Measurements from ENCODE around the gene LGI1. TPM values are rescaled to one million over a fixed set of nuclear protein-coding genes. Genes with fewer than 3 reads are reported as not detected.

Gene LGI1
- total RNA-seq, 1 donor: 0.21 TPM

- Histone ChIP-seq H3K27me3 (ENCODE audit: insufficient read depth, low read length) (peaks cover 2% of the 10 kb centered on the region), H3K9me3 (ENCODE audit: low read depth, low read length) (no peaks in the 10 kb centered on the region), H3K4me3 (ENCODE audit: low read length) (no peak overlapping the region), H3K4me1 (ENCODE audit: insufficient read depth, low read length) (no peaks in the 10 kb centered on the region)
Measured at GRCh38 chr10:93767724-93768399, 10.1 kb downstream of the LGI1 start.

DNA sequence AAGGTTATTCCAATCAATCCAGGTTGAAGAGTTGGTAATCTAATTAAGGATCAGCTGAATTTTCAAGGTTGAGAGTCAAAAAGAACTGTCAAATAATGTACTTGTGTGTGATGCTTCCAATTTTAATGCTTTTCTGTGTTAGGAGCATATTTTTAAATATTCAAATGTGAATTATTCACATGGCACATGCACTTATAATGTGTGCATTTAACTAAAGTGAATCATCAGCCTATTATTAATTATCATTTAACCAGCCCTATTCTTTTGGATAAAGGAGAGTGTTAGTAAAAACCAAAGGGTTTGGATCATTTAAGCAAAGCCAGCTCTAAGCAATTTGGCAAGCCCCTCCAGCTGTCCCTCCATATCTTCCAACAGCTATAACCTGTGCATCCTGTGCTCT lies 11.2 kb downstream of the LGI1 start:
- Histone ChIP-seq H3K4me1 (ENCODE audit: insufficient read depth, low read length) (no peaks in the 10 kb centered on the region), H3K4me3 (ENCODE audit: low read length) (no peak overlapping the region), H3K9me3 (ENCODE audit: low read depth, low read length) (no peaks in the 10 kb centered on the region), H3K27me3 (ENCODE audit: insufficient read depth, low read length) (peaks cover 4% of the 10 kb centered on the region)

- no peaks in the 10 kb centered on the region for H3K9me3 ChIP-seq (ENCODE audit: low read depth, low read length)
- H3K4me1 ChIP-seq (ENCODE audit: insufficient read depth, low read length): no peaks in the 10 kb centered on the region
- peaks cover 7% of the 10 kb centered on the region for H3K27me3 ChIP-seq (ENCODE audit: insufficient read depth, low read length)
- H3K4me3 ChIP-seq (ENCODE audit: low read length): no peak overlapping the region
Measured at GRCh38 chr10:93771354-93771753, 13.6 kb downstream of the LGI1 start.

GRCh38 chr10:93773120-93773519 lies 15.4 kb downstream of the LGI1 start:
- Histone ChIP-seq H3K4me1 (ENCODE audit: insufficient read depth, low read length) (no peaks in the 10 kb centered on the region), H3K9me3 (ENCODE audit: low read depth, low read length) (no peaks in the 10 kb centered on the region), H3K4me3 (ENCODE audit: low read length) (no peak overlapping the region), H3K27me3 (ENCODE audit: insufficient read depth, low read length) (peaks cover 10% of the 10 kb centered on the region)

GRCh38 chr10:93773705-93774104 lies 16.0 kb downstream of the LGI1 start:
- Histone ChIP-seq H3K9me3 (ENCODE audit: low read depth, low read length) (no peaks in the 10 kb centered on the region), H3K4me1 (ENCODE audit: insufficient read depth, low read length) (no peaks in the 10 kb centered on the region), H3K4me3 (ENCODE audit: low read length) (no peak overlapping the region), H3K27me3 (ENCODE audit: insufficient read depth, low read length) (peaks cover 10% of the 10 kb centered on the region)

GRCh38 chr10:93775356-93775755 lies 17.6 kb downstream of the LGI1 start:
- Histone ChIP-seq H3K4me1 (ENCODE audit: insufficient read depth, low read length) (no peaks in the 10 kb centered on the region), H3K27me3 (ENCODE audit: insufficient read depth, low read length) (peaks cover 10% of the 10 kb centered on the region), H3K9me3 (ENCODE audit: low read depth, low read length) (no peaks in the 10 kb centered on the region), H3K4me3 (ENCODE audit: low read length) (no peak overlapping the region)

DNA sequence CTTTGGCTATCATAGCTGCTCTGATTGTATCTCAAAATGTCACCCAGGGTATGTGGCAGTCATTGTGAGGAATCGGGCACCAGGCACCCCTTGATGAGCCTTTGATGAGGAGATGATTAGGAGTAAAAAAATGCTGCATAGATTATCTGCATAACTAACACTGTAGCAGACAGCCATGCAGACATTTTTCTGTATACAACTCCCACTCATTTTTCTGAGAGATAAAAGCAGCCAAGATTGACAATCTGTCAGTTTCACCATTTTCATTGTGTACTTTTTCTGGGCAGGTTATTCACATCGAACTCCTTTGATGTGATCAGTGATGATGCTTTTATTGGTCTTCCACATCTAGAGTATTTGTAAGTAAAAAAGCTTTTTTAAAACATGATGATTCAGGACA lies 19.4 kb downstream of the LGI1 start:
- Histone ChIP-seq H3K4me1 (ENCODE audit: insufficient read depth, low read length) (no peaks in the 10 kb centered on the region), H3K4me3 (ENCODE audit: low read length) (no peak overlapping the region), H3K27me3 (ENCODE audit: insufficient read depth, low read length) (peaks cover 10% of the 10 kb centered on the region), H3K9me3 (ENCODE audit: low read depth, low read length) (no peaks in the 10 kb centered on the region)

DNA sequence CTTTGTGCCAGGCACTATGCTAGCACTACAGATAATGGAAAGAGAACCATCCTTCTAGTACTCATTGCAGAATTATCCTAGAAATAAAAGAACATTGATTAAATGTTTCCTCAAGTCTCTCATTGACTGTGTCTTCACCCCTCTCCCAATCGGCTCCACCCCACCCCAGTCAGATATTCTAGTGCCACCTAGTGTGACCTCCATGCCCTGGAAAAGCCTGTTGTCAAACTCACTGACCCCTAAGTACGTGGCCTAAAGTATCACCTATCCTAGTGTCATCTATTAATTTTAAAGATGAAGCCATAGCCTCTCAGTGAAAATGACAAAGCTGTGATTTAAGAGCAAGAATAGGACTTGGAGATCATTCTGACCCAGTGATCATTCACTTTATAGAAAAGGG lies 26.3 kb downstream of the LGI1 start:
- Histone ChIP-seq H3K4me1 (ENCODE audit: insufficient read depth, low read length) (no peaks in the 10 kb centered on the region), H3K27me3 (ENCODE audit: insufficient read depth, low read length) (no peaks in the 10 kb centered on the region), H3K4me3 (ENCODE audit: low read length) (no peak overlapping the region), H3K9me3 (ENCODE audit: low read depth, low read length) (no peaks in the 10 kb centered on the region)

- Histone ChIP-seq H3K27me3 (ENCODE audit: insufficient read depth, low read length) (peaks cover 6% of the 10 kb centered on the region), H3K4me3 (ENCODE audit: low read length) (no peak overlapping the region), H3K9me3 (ENCODE audit: low read depth, low read length) (no peaks in the 10 kb centered on the region), H3K4me1 (ENCODE audit: insufficient read depth, low read length) (no peaks in the 10 kb centered on the region)
Measured at GRCh38 chr10:93788413-93789208, 30.9 kb downstream of the LGI1 start.

DNA sequence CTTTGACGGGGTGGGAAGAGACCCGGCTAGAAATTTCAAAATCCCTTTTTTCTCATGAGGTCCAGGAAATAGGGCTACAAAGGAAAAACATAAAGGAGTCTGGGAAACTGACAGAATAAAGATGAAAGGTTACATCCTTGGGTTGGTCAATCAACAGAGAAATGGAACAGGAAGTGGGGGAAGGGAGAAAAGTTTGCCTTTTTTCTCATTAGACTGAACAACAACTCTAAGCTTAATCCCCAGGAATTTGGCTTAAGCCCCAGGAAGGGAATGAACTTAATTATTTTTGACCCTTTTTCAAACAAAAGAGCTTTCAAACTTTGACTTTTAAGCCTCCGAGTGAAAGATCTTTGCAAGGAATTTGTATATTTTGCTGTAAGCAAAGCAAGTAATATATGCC lies 32.7 kb downstream of the LGI1 start:
- Histone ChIP-seq H3K4me3 (ENCODE audit: low read length) (no peak overlapping the region), H3K27me3 (ENCODE audit: insufficient read depth, low read length) (peaks cover 6% of the 10 kb centered on the region), H3K9me3 (ENCODE audit: low read depth, low read length) (no peaks in the 10 kb centered on the region), H3K4me1 (ENCODE audit: insufficient read depth, low read length) (no peaks in the 10 kb centered on the region)

DNA sequence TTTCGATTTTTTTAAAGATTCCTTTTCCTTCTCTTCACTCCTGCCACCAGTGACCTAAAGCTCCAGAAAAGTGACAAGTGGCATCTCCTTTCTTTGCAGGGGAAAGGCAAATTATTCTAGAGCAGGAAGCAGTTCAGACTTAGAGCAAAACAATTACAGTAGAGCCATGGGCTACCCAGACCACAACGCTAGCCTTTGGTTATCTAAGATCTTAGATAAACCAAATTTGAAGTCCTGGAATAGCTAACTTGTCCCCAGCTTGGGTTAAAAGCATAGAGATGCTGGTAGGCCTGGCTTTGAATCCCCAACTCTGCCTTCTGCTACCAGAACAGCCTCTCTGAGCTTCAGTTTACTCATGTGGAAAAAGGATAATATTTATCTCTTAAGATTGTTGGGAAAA lies 38.4 kb downstream of the LGI1 start:
- Histone ChIP-seq H3K27me3 (ENCODE audit: insufficient read depth, low read length) (peaks cover 4% of the 10 kb centered on the region), H3K4me3 (ENCODE audit: low read length) (no peak overlapping the region), H3K9me3 (ENCODE audit: low read depth, low read length) (no peaks in the 10 kb centered on the region), H3K4me1 (ENCODE audit: insufficient read depth, low read length) (no peaks in the 10 kb centered on the region)

GRCh38 chr10:93797825-93798224 lies 40.1 kb downstream of the LGI1 start:
- no peaks in the 10 kb centered on the region for H3K4me1 ChIP-seq (ENCODE audit: insufficient read depth, low read length)
- no peak overlapping the region for H3K4me3 ChIP-seq (ENCODE audit: low read length)
- H3K9me3 ChIP-seq (ENCODE audit: low read depth, low read length): no peaks in the 10 kb centered on the region
- H3K27me3 ChIP-seq (ENCODE audit: insufficient read depth, low read length): no peaks in the 10 kb centered on the region

- Histone ChIP-seq H3K4me3 (ENCODE audit: low read length) (no peak overlapping the region), H3K9me3 (ENCODE audit: low read depth, low read length) (no peaks in the 10 kb centered on the region), H3K4me1 (ENCODE audit: insufficient read depth, low read length) (no peaks in the 10 kb centered on the region), H3K27me3 (ENCODE audit: insufficient read depth, low read length) (no peaks in the 10 kb centered on the region)
Measured at GRCh38 chr10:93799155-93799708, 41.5 kb downstream of the LGI1 start.

- Histone ChIP-seq H3K4me3 (ENCODE audit: low read length) (no peak overlapping the region), H3K27me3 (ENCODE audit: insufficient read depth, low read length) (peaks cover 7% of the 10 kb centered on the region), H3K4me1 (ENCODE audit: insufficient read depth, low read length) (no peaks in the 10 kb centered on the region), H3K9me3 (ENCODE audit: low read depth, low read length) (no peaks in the 10 kb centered on the region)
Measured at GRCh38 chr10:93804200-93804599, 46.5 kb downstream of the LGI1 start.

DNA sequence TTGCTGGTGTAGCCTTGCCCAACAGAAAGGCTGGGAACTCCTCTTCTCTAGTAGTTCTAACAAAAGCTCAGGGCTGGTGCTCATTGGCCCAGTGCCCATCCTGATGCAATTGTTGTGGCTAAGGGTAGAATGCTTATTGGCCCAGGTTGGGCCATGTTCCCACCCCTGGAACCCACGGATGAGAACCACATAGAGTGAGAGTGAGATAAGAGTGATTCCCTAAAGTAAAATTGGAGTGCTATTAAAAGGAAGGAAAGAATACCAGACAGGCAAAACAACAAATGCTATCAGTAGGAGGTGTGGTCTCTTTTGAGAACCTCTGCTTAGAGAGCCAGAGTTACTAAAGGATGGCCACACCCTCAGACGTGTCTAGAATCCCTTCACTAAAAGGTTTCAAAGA lies 49.2 kb downstream of the LGI1 start:
- H3K27me3 ChIP-seq (ENCODE audit: insufficient read depth, low read length): peaks cover 7% of the 10 kb centered on the region
- H3K4me3 ChIP-seq (ENCODE audit: low read length): no peak overlapping the region
- H3K4me1 ChIP-seq (ENCODE audit: insufficient read depth, low read length): no peaks in the 10 kb centered on the region
- no peaks in the 10 kb centered on the region for H3K9me3 ChIP-seq (ENCODE audit: low read depth, low read length)

Measured in mononuclear cell (primary cell).